ENCODE measurements around the gene CD160. TPM values are rescaled to one million over a fixed set of nuclear protein-coding genes. Genes with fewer than 3 reads are reported as not detected.

Gene CD160
- total RNA-seq, 6 experiments from 2014 or later, result 0.19 to 1.5 (median 0.91) TPM; not detected in 2

GRCh38 chr1:145736191-145736590, 16.9 kb downstream of the CD160 start:
- TF ChIP-seq POLR2A (IDR thresholded peaks at IDR 0.05) (no peak), CTCF (IDR thresholded peaks at IDR 0.05) (no peak)
- DNase-seq (no peak), ATAC-seq (no peak)
- Histone ChIP-seq H3K9me3 (no peaks in the 10 kb centered on the region), H3K27me3 (no peaks in the 10 kb centered on the region), H3K36me3 (no peaks in the 10 kb centered on the region), H3K27ac (no peak overlapping the region), H3K4me1 (no peaks in the 10 kb centered on the region), H3K4me3 (no peak overlapping the region)
- 67% methylated on average over 1 of the region's 1 CpG for WGBS (ENCODE audit: insufficient coverage, low coverage, low lambda C conversion rate, missing lambda C conversion rate)
- intact Hi-C loops (cut with DNase I), result no loop called here

DNA sequence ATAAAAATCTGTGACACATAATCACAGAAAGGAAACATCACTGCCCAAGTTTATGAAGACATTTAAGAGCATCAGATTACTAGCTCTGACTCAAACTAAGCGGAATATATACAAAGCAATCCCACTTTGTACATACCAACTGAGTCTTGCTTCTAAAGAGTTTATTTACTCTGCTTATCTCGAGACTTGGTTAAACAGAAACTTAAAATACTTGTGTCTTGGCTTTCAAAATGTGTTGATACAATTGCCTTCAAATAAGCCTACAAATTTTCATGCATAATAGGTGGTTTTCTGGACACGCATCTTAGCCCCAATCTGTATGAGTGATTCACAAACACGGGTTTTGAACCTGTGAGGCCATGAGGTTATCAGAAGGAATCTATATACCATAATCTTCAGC, 21.0 kb downstream of the CD160 start:
- H3K4me3 ChIP-seq, result no peak overlapping the region
- DNase-seq, result no peak
- H3K9me3 ChIP-seq, result no peaks in the 10 kb centered on the region
- H3K27ac ChIP-seq, result no peak overlapping the region
- no peak for ATAC-seq
- H3K36me3 ChIP-seq, result peaks cover 0 to 10% (median 1%) of the 10 kb centered on the region in 4 donors
- WGBS (ENCODE audit: insufficient coverage, low coverage, low lambda C conversion rate, missing lambda C conversion rate), result 69% methylated on average over 4 of the region's 4 CpGs
- H3K4me1 ChIP-seq, result no peaks in the 10 kb centered on the region
- intact Hi-C loops (cut with DNase I), result no loop called here
- no peak for TF ChIP-seq CTCF (IDR thresholded peaks at IDR 0.05)
- H3K27me3 ChIP-seq, result no peaks in the 10 kb centered on the region

DNA sequence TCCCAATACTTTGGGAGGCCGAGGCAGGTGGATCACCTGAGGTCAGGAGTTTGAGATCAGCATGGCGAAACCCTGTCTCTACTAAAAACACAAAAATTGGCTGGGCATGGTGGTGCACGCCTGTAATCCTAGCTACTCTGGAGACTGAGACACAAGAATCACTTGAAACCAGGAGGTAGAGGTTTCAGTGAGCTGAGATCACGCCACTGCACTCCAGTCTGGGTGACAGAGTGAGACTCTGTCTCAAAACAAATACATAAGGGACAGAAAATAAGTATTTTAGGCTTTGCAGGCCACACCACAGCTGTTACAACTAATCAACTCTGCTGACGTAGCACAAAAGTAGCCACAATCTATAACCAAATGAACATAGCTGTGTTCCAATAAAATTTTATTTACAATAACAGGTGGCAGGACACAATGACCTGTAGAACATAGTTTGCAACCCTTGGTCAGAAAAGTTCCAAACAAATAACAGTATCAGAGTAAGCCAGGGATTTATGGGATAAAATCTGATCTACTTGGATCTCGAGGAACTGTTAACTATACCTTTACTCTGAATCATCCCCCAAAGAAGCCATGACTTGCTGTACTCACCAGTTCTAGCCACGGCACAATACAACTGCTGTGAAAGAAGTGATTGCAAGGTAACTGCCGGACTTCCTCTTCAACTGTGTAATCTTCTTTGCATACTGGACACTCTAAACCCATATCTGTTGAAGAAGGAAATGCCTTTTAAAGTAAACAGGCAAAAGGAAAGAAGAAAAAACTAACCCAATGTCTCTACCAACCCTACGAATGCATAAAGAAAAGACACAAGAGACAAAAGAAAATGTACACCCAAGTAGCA, 28.3 kb downstream of the CD160 start:
- Histone ChIP-seq H3K4me3 (no peak overlapping the region), H3K36me3 (peaks cover 0 to 23% (median 13%) of the 10 kb centered on the region in 4 donors), H3K4me1 (no peaks in the 10 kb centered on the region), H3K9me3 (no peaks in the 10 kb centered on the region), H3K27ac (no peak overlapping the region), H3K27me3 (no peaks in the 10 kb centered on the region)
- WGBS (ENCODE audit: insufficient coverage, low coverage, low lambda C conversion rate, missing lambda C conversion rate), result 61% methylated on average over 6 of the region's 9 CpGs
- no peak for DNase-seq
- no peak for ATAC-seq
- intact Hi-C loops (cut with DNase I), result no loop called here
- TF ChIP-seq CTCF (IDR thresholded peaks at IDR 0.05), result no peak
- no peak for TF ChIP-seq POLR2A (IDR thresholded peaks at IDR 0.05)

GRCh38 chr1:145750426-145750825, 31.1 kb downstream of the CD160 start:
- Histone ChIP-seq H3K27me3 (no peaks in the 10 kb centered on the region), H3K36me3 (peaks cover 0 to 16% (median 10%) of the 10 kb centered on the region in 4 donors), H3K4me3 (no peak overlapping the region), H3K27ac (no peak overlapping the region), H3K9me3 (no peaks in the 10 kb centered on the region), H3K4me1 (no peaks in the 10 kb centered on the region)
- ATAC-seq, result no peak
- DNase-seq, result no peak
- TF ChIP-seq POLR2A (IDR thresholded peaks at IDR 0.05), result no peak
- no peak for TF ChIP-seq CTCF (IDR thresholded peaks at IDR 0.05)
- intact Hi-C loops (cut with DNase I), result no loop called here
- WGBS (ENCODE audit: insufficient coverage, low coverage, low lambda C conversion rate, missing lambda C conversion rate), result 87% methylated on average over 5 of the region's 5 CpGs
